ENCODE measurements around the gene AIFM3. TPM values are rescaled to one million over a fixed set of nuclear protein-coding genes. Genes with fewer than 3 reads are reported as not detected.
A peak's percentile ranks its signal among the peaks of the same experiment; 100 is the strongest.
"Not testable (repeated sequence)": the region's sequence is repeated elsewhere in the genome, so short reads cannot be mapped to it uniquely, and the experiment has no call there.

Gene AIFM3
- total RNA-seq, 1 experiment from 2014 or later: 3.2 TPM

DNA sequence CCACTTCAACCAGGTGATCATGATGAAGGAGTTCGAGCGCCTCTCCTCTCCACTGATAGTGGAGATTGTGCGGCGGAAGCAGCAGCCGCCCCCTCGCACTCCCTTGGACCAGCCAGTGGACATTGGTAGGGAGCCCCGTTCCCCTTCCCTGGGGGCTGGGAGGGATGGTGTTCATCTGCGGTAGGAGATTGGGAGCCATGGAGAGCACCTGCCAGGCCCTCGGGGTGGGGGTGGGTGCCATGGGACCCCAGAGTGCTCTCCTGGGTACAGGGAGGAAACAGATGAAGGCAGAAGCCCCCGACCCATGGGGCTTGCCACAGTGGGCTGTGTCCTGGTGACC lies 27.8 kb downstream of the AIFM3 start:
- DNase-seq (ENCODE audit: low read depth, low spot score): no peak
- in situ Hi-C loops (cut with HindIII; ENCODE audit: low pct_unique_long_range_greater_than_20kb, low sequenced_read_pairs): no loop called here

DNA sequence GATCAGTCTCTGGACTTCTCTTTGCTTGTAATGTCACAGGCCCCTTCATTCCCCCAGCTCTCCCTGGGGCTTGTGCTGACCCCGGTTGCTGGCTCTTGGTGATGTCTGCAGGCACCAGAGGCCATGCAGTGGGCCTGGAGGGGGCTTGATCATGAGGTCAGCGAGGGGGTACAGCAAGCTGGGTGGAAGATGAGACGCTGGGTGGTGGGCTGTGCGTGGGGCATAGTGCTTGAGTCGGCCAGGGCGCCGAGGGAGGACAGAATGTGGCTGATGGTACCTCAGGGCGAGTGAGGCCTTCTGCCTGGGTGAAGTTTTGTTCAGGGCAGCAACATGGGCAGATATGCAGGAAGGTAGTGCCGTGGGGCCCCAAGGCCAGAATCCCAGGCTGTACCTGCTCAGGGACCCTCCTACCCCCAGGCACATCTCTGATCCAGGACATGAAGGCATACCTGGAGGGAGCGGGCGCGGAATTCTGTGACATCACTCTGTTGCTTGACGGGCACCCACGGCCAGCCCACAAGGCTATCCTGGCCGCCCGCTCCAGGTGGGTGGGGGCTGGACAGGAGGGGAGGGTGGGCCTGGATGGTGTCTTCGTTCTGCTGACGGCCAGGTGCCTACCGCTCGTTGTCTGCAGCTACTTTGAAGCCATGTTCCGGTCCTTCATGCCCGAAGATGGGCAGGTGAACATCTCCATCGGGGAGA lies 28.4 kb downstream of the AIFM3 start:
- DNase-seq (ENCODE audit: low read depth, low spot score): no peak
- in situ Hi-C loops (cut with HindIII; ENCODE audit: low pct_unique_long_range_greater_than_20kb, low sequenced_read_pairs): no loop called here

DNA sequence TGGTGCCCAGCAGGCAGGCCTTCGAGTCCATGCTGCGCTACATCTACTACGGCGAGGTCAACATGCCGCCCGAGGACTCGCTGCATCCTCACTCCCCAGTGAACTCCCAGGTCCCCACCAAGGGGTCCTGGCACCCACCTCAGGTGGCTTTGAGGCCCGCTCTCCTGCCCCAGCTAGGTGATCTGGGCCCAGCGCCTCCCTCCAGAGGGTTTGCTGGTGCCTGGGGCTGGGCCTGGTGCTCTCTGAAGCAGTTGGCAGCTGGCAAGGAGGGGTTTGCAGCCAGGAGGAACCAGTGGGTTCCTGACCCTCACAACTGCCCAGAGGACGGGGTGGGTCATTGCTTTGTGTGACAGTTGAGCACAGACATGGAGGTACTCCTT lies 29.0 kb downstream of the AIFM3 start:
- DNase-seq (ENCODE audit: low read depth, low spot score): no peak
- in situ Hi-C loops (cut with HindIII; ENCODE audit: low pct_unique_long_range_greater_than_20kb, low sequenced_read_pairs): no loop called here

DNA sequence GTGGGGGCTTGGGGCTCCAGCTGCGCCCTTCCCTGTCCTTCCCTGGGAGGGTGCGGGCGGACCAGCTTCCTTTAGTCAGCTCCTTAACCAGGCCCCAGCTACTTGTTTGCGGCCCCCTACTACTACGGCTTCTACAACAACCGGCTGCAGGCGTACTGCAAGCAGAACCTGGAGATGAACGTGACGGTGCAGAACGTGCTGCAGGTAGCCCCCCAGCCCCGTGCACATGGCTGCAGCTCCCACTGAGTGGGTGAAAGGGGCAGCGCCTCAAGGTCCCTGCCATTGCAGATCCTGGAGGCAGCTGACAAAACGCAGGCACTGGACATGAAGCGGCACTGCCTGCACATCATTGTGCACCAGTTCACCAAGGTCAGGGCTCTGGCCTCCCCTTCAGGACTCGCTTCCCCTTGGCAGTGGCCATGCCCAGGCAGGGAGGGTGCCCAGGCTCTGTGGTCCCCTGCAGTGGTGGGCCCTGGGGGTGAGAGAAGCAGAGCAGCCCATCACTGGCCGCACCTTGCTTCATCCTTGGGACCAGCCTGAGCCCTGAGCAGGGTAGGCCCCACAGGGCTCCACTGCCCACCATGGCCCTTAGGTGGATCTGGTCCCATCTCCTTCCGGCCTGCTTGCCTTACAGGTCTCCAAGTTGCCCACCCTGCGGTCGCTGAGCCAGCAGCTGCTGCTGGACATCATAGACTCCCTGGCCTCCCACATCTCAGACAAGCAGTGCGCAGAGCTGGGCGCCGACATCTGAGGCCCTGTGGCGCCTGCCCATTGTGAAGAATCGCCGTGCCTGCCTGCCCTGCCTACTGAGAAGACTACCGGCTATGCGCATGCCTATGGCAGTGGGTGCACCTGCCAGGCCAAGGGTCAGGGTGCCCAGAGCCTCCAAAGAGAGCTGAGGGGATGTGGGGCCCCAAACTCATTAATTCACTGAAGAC lies 29.8 kb downstream of the AIFM3 start:
- in situ Hi-C loops (cut with HindIII; ENCODE audit: low pct_unique_long_range_greater_than_20kb, low sequenced_read_pairs): no loop called here
- no peak for DNase-seq (ENCODE audit: low read depth, low spot score)

DNA sequence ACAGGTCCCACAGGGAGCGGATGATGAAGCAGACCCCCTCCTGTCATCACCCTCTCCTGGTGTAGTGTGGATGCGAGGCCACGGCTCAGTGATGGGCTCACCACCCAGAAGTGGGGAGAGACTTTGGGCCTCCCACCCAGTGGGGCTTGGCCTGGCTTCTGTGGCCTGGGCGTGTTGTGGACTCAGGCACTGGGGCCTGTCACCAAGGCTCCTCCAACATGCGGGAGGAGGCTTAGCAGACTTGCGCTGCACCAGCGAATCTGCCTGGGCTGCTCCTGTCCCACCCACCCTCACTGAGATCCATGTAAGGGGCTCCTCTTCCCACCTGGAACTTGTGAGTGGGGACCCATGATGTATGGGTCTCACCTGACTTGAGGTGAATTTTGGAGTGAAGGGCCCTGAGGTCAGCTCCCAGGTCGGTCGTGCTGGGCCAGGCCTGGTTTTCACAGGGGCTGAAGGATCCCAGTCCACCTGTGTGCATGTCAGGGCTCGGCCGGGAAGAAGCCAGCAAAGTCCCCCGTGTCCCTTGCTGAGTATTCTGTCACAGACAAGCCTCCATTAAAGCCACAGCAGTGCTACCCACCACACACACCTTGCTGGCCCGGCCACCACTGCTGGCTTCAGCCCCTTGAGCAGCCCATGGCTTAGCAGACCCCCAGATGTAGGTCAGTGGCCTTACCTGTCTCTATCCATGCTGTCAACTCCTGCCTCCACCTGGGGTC lies 30.6 kb downstream of the AIFM3 start:
- no peak for DNase-seq (ENCODE audit: low read depth, low spot score)
- in situ Hi-C loops (cut with HindIII; ENCODE audit: low pct_unique_long_range_greater_than_20kb, low sequenced_read_pairs): no loop called here

DNA sequence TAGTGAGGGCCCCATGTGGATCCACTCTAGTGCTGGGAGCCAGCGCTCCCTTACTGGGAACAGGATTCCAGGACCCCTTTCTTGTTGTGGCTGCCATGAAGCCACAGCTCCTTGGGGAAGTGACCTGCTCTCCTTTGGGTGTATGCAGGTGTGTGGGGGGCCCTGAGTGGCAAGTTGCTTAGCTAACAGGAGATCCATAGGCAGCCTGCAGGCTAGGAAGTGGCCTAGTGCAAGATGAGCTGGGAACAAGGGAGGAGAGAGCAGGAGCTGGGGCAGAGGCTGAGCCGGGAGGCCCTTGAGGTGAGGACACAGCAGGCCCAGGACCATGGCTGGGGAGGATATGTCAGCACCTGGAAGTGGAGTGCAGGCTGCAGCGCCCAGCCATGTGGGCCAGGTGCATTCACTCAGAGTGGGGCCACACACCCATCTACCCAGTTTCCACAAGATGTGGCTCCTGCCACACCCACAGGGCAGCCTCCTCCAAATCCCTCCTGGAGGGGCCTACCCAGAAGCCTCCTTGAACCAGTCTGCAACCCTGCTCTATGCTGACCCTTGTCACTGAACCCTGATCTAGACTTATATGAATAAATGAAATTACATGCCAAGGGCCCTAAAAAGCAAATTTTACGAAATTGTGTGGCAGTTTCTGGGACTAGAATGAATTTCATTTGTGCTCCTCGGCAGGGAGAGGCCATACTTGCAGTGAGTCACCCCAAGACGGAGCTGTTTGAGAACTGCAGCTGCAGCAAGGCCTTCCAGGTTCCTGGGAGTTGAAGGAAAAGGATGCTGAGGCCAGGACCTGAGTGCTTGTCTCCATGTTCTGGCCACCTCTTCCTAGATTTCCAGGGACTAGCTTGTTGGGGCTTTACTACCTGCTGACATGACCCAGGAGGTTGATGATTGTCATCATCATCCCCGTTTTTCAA lies 31.6 kb downstream of the AIFM3 start:
- DNase-seq (ENCODE audit: low read depth, low spot score): no peak
- in situ Hi-C loops (cut with HindIII; ENCODE audit: low pct_unique_long_range_greater_than_20kb, low sequenced_read_pairs): no loop called here

DNA sequence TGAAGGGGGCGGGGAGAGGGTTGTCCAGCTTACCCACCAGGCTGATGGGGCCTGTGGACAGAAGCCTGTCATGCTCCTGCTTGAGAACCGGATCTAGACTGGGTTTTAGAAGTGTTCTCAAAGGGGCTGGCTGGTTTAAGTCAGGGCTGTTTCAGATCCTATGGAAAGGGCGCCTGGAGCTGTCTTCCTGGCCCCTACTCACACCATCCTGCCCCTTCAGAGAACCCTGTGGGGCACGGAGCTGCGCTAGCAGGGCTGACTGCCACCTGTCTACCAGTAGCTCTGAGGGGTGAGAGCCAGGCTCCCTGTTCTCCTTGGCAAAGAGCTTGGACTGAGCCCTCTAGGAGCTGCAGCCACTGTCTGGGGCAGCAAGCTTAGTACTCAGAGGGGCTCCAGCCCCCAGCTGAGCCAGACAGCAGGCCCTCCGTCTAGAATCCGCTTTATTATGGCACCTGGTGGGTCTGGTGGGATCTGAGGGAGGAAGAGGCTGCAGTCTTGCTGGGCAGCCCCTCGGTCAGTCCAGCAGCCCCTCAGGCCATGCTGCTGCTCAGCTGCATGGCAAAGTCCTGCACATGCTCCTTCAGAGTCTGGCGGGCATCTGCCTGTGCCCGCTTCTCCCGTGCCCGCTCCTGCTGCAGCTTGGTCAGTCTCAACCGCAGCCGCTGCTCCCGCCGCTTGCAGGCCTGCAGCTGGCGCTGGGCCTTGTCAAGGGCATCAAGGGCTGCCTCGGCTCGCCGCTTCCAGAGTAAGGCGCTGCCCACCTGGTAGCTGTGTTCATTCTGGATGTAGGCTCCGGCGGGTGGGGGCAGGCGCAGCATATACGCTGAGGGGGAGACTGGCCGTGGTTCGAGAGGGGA lies 32.5 kb downstream of the AIFM3 start:
- DNase-seq (ENCODE audit: low read depth, low spot score): no peak
- in situ Hi-C loops (cut with HindIII; ENCODE audit: low pct_unique_long_range_greater_than_20kb, low sequenced_read_pairs): no loop called here

DNA sequence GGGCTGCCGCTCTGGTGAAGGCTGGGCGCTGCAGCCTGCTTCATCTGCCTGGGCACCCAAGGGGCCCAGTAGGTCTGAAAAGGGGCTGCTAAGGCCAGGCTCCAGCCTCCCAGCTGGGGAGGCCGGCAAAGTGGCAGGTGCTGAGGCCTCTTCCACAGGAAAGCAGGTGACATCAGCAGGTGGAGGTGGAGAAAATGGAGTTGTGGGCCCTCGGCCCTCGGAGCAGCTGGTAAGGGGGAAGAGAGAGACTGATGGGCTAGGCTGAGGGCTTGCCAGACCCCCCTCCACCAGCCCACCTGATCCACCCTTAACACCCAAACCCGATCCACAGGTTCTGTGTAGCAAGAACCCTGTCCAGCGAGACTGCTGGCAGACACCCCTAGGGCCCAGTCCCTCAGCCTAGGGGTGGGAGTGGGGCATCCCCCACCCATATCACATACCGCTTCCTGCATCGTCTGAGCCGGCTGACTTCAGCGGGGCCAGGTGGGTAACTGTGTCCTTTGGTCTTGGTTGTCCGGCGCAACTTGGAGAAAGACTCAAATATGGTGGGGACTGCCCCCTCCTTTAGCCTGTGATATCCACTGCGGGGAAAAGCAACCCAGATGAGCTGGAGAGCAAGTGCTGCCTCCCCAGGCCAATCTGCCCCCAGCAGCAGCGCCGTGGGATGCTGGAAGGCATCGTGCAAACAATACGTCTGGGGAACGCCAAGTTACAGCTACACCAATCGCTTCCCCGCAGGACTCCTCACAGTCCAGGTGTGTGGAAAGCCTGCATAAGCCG lies 33.3 kb downstream of the AIFM3 start:
- in situ Hi-C loops (cut with HindIII; ENCODE audit: low pct_unique_long_range_greater_than_20kb, low sequenced_read_pairs): no loop called here
- no peak for DNase-seq (ENCODE audit: low read depth, low spot score)

DNA sequence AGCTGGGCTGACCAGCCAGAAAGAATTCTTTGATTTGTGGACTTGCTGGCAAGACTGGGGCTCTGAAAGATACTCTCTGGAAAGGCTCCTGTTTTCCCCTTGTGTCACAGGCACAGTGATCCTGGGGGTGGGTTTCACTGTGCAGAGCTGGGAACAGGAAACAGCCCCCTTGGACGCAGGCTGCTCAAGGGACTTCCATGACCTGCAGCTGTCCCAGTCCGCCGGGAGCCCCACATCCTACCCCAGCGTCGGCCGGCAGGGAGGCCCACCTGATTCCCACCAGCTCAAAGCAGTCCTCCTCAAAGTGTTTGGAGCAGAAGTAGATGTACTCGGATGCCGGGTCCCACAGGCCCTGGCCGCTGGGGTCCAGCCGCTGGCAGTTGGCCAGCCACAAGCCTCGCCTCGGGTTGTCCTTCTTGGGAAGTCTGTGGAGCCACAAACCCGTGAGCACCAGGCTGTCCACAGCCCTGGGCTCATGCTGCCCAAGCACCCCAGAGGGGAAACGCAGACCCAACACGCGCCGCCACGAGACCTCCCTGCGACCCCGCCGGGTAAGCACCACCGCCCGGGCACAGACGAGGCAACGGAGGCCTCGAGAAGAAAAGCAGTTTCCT lies 34.0 kb downstream of the AIFM3 start:
- no peak for DNase-seq (ENCODE audit: low read depth, low spot score)
- in situ Hi-C loops (cut with HindIII; ENCODE audit: low pct_unique_long_range_greater_than_20kb, low sequenced_read_pairs): no loop called here

DNA sequence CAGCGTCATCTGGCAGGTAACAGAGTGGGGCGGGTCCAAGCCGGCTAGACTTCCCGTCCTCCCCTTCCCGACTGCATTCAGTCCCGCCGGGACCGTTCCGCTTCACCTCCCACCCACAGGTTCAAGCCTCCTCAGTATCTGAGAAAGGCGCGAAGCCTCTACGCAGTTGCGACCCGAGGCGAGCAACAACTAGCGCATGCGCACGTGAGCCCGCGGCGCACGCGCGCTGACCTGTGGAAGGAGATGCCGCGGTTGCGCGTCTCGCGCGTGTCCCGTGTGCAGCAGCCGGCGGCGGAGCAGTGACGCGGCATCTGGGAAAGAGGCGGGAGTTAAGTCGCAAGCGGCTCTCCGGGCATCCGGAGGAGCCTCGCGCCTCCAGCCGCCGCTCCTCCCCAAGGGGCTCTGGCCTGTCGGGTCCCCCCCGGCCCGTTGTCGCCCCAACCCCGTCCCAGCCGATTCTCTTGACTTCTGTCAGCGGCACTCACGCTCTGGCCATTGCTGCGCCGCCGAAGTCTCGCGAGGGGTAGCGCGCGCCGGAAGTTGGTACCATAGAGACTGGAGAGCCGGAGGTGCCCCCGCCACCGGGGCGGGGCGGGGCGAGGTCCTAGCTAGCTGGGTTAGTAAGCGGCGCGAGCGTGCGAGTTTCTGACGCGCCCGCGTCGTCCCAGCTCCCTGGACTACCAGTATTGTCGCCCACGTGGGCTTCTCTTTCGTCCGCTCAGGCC lies 34.7 kb downstream of the AIFM3 start, which contains the start of gene THAP7:
Gene THAP7 (minus strand): TSS at position 518 of the 725 bp plus-strand sequence. CDS start 207 bp downstream, at position 311.
- in situ Hi-C loops (cut with HindIII; ENCODE audit: low pct_unique_long_range_greater_than_20kb, low sequenced_read_pairs): no loop called here

DNA sequence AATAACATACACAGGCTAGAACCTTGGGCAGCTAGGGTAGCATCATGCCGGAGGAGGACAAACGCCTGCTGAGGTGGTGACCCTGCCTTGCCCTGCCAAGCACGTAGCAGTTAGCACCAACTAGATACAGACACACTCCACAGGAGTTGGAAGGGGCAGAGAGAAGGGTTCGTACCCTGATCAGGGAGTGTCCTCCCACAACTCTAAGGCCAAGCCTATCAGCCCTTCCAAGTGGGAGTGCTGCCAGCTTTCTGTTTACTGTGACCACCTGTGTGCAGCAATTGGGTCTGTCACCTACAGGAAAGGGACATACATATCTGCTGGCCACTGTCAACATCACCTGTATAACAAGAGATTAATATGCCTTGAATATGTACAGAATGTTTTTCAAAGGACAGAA lies 36.7 kb downstream of the AIFM3 start:
- no peak for DNase-seq (ENCODE audit: low read depth, low spot score)
- in situ Hi-C loops (cut with HindIII; ENCODE audit: low pct_unique_long_range_greater_than_20kb, low sequenced_read_pairs): no loop called here

More for the DNA sequence above, 34.7 kb downstream of the AIFM3 start, which contains the start of gene THAP7:
- peak; percentile 95 for DNase-seq (ENCODE audit: low read depth, low spot score)

DNA sequence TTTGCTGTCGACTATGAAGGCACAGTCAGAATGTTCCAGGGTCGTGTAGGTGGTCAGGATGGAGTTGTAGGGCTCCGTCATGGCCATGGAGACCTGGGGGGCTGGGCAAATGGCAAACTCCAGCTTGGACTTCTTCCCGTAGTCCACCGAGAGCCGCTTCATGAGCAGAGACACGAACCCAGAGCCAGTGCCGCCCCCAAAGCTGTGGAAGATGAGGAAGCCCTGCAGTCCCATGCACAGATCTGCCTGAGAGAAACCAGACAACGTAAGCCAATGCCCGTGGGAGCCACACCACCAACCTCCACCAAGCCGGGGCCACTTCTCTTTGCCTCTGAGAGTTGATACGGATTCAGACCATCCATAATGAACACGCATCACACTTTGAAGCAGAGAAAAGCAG lies 42.2 kb downstream of the AIFM3 start:
- DNase-seq (ENCODE audit: low read depth, low spot score); in situ Hi-C loops (cut with HindIII; ENCODE audit: low pct_unique_long_range_greater_than_20kb, low sequenced_read_pairs): not testable (repeated sequence)

DNA sequence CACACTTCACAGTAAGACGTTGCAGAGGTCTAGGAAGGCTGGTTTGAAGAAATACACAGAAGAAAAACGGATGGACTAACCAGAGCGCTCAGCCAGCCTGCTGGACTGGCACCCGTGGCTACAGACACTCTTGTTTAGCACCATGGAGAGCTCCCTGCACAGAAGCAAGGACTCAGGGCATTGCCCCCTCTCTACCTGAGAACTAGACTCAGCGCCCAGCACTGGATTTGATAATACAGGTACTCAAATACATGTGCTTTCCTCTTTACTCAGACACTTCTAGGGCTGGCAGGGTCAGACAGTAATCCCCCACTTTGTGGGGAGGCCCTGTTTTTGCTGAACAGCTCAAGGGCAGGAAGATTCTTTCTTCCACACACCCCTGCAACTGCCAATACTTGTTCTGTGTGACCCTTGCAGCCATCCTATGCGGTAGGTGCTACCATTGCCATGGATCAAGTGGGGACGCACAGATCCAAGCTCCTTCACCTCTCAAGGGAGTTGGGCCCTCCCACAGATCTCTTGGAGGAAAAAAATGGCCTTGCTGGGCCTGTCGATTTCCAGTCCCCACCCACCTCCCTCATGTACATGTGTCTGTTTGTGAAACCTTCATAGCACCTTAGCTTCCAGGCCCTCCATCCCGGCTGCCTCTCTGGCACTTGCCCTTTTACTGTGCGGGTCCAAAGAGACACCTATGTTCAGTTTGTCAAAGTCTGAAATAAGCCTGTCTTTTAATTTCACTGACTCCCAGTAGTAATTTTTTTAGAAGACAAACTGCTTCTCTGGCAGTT lies 42.8 kb downstream of the AIFM3 start:
- in situ Hi-C loops (cut with HindIII; ENCODE audit: low pct_unique_long_range_greater_than_20kb, low sequenced_read_pairs): no loop called here
- DNase-seq (ENCODE audit: low read depth, low spot score): no peak

DNA sequence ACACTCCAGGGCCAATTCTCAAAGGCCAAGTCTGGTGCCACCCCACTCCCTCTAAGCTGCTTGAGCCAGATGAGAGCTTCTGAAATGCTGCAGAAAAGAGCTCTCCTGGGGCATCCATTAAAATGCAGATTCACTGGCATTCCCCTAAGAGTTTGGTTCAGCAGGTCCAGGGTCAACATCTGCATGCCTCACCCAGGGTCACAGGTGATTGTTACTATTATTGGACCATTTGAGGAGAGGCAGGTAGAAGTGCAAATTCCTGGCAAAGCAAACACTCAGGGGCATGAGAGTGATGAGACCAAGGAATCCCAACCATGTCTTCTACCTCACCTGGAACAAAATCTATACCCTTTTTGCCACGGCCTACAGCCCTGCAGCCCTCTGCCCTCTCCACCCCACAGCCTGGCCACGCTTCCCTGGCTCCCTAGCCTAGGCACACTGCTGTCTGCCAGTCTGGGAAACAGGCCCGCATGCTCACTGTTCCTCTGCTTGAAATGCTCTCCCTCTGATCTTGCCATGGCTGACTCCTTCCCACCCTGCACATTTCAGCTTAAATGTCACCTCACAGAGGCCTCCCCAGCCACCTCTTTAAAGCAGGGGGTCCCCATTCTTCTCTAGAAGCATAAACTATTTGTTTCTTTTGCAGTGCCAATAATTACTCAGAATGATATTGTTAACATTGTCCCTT lies 43.5 kb downstream of the AIFM3 start:
- no peak for DNase-seq (ENCODE audit: low read depth, low spot score)
- in situ Hi-C loops (cut with HindIII; ENCODE audit: low pct_unique_long_range_greater_than_20kb, low sequenced_read_pairs): no loop called here
